OCI-LY1 (cell line): ENCODE results near the gene RYR1.

Experiments
- CTCF ChIP-seq: fragments of 200-600 bp; sonication (generic), shearing (Covaris generic); IDR thresholded peaks from 2 replicates; pipeline ENCODE4 v1.5.1; 2017; ENCODE audit warnings: mild to moderate bottlenecking, antibody characterized with exemption, low read length, moderate library complexity, mixed read lengths
- EZH2 ChIP-seq: fragments of 200-600 bp; sonication (generic), shearing (Covaris generic); IDR thresholded peaks from 2 replicates; pipeline ENCODE4 v1.8.0; 2017; ENCODE audit warnings: borderline replicate concordance, mixed run types, mild to moderate bottlenecking, antibody characterized with exemption, low read length, moderate library complexity, mixed read lengths

DNA sequence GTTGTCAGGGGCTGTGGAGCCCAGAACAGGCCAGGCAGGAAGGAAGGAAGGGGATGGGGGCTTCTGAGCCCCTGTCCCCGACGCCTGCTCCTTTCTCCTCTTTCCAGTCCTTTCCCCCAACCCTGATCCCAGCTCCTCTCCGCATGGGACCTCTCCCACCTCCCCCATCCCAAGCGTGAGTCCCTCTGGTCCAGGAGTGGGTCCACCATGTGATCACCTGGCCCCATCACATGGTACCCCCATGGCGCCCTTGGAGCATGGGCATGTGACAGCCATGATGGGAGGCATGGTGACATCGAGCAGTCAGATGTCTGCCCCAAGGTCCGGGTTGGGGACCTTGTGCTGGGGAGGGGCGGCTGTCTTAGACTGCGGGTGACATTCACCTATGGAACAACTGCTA lies 9.2 kb downstream of the RYR1 start:
- TF ChIP-seq CTCF (no peak), EZH2 (no peak)
